SHP77 (cell line): ENCODE data around the gene SGSM1.
A peak's percentile ranks its signal among the peaks of the same experiment; 100 is the strongest.

Experiments used
- DNase-seq, 2 experiments: peaks; one replicate each; lab custom pipeline; 2025; lab: John Stamatoyannopoulos, UW

Gene SGSM1

GRCh38 chr22:24805790-24806662 is at the start of gene SGSM1:
Gene SGSM1 (plus strand): TSS chr22:24806211. CDS start chr22:24806326, 115 bp downstream.
- DNase-seq, result peak; percentile 54 to 77

- peak; percentile 31 to 40 for DNase-seq
Measured at GRCh38 chr22:24758164-24758799, 47.7 kb upstream of the SGSM1 start.

GRCh38 chr22:24759765-24760164 is 46.2 kb upstream of the SGSM1 start:
- no peak for DNase-seq

GRCh38 chr22:24760708-24761306 is 45.2 kb upstream of the SGSM1 start:
- no peak for DNase-seq

- DNase-seq, result no peak
Measured at GRCh38 chr22:24761888-24762675, 43.9 kb upstream of the SGSM1 start.

GRCh38 chr22:24763872-24764485 is 42.0 kb upstream of the SGSM1 start:
- DNase-seq, result no peak

GRCh38 chr22:24765166-24765565 is 40.8 kb upstream of the SGSM1 start:
- DNase-seq, result no peak

GRCh38 chr22:24768537-24769374 is 37.3 kb upstream of the SGSM1 start:
- DNase-seq, result peak; percentile 54 to 70

- DNase-seq, result peak; percentile 39 to 82
Measured at GRCh38 chr22:24772493-24773220, 33.4 kb upstream of the SGSM1 start.

- no peak for DNase-seq
Measured at GRCh38 chr22:24775769-24776492, 30.1 kb upstream of the SGSM1 start.

GRCh38 chr22:24776525-24776924 is 29.5 kb upstream of the SGSM1 start:
- DNase-seq, result no peak

GRCh38 chr22:24789516-24789915 is 16.5 kb upstream of the SGSM1 start:
- no peak for DNase-seq

GRCh38 chr22:24791362-24791761 is 14.6 kb upstream of the SGSM1 start:
- DNase-seq, result no peak

GRCh38 chr22:24796056-24796455 is 10.0 kb upstream of the SGSM1 start:
- no peak for DNase-seq

GRCh38 chr22:24796860-24797259 is 9.2 kb upstream of the SGSM1 start:
- DNase-seq, result no peak

- DNase-seq, result no peak
Measured at GRCh38 chr22:24801901-24802465, 4.0 kb upstream of the SGSM1 start.

- peak; percentile 44 to 54 for DNase-seq
Measured at GRCh38 chr22:24803064-24803542, 2.9 kb upstream of the SGSM1 start.

- no peak for DNase-seq
Measured at GRCh38 chr22:24806663-24807001, 621 bp downstream of the SGSM1 start.
